Transverse colon (tissue), 4 donors: ENCODE data around the gene MTFP1. TPM values are rescaled to one million over a fixed set of nuclear protein-coding genes. Genes with fewer than 3 reads are reported as not detected.

Source experiments
- DNase-seq: peaks from one replicate; pipeline ENCODE4 v3.0.0-alpha.2; 2019
- H3K27ac ChIP-seq, 4 donors: fragments of 200-600 bp; sonication (generic); 2 replicates each; pipeline ENCODE4 v1.5.1; 2016 to 2018; ENCODE audit warnings: inconsistent platforms in 4 of 4
- H3K27me3 ChIP-seq: fragments of 200-600 bp; sonication (generic); 2 replicates; pipeline ENCODE4 v1.5.1; 2017; ENCODE audit warnings: inconsistent platforms
- H3K36me3 ChIP-seq, 4 donors: fragments of 200-600 bp; sonication (generic); 2 replicates each; pipeline ENCODE4 v1.5.1; 2017 to 2019; ENCODE audit warnings: inconsistent platforms in 4 of 4
- H3K4me1 ChIP-seq, 4 donors: fragments of 200-600 bp; sonication (generic); 2 replicates each; pipeline ENCODE4 v1.5.1; 2017 to 2020; ENCODE audit warnings: inconsistent platforms in 4 of 4
- H3K4me3 ChIP-seq, 4 donors: fragments of 200-600 bp; sonication (generic); 1 replicate in 1 of 4; 2 replicates in 3 of 4; pipeline versions ENCODE4 v1.5.1 to v1.6.1; 2017 to 2019; ENCODE audit warnings: inconsistent platforms in 4 of 4
- H3K9me3 ChIP-seq, 2 donors: fragments of 200-600 bp; sonication (generic); 2 replicates each; pipeline ENCODE4 v1.5.1; 2017 to 2019; ENCODE audit warnings: inconsistent platforms in 2 of 2
- CTCF ChIP-seq, 5 experiments: fragments of 200-600 bp in 3 of 5; fragments of 450-650 bp in 2 of 5; sonication (generic) in 3 of 5; IDR thresholded peaks; 1 replicate in 2 of 5; 2 replicates in 3 of 5; pipeline ENCODE4 v1.5.1; 2016 to 2017; ENCODE audit warnings: antibody characterized with exemption in 5 of 5, inconsistent platforms in 3 of 5, mild to moderate bottlenecking in 2 of 5, moderate library complexity in 1 of 5
- EP300 ChIP-seq: sonication (generic); formaldehyde crosslinking; IDR thresholded peaks from one replicate; pipeline ENCODE4 v1.6.1; 2017; ENCODE audit warnings: antibody characterized with exemption, low read depth
- POLR2A ChIP-seq: fragments of 450-650 bp; IDR thresholded peaks from one replicate; pipeline ENCODE4 v1.6.1; 2016; ENCODE audit warnings: antibody characterized with exemption, mild to moderate bottlenecking, moderate library complexity
- POLR2AphosphoS5 ChIP-seq, 3 donors: sonication (generic); formaldehyde crosslinking; IDR thresholded peaks; one replicate each; pipeline ENCODE4 v1.6.1; 2016; ENCODE audit warnings: antibody characterized with exemption in 3 of 3
- WGBS, 2 donors: methylation state at CpG; one replicate each; pipeline ENCODE4 v1.1.5; 2018; ENCODE audit warnings: low coverage in 1 of 2; 5-methylcytosine and 5-hydroxymethylcytosine counted together
- in situ Hi-C, 4 donors: fragments of 200-750 bp; cut with MboI; loops; one replicate each; pipeline versions ENCODE4 v1.15.0 to v1.15.1; 2017; ENCODE audit warnings: low sequenced_read_pairs in 3 of 4, low pct_ligation_motif_present in 1 of 4, low pct_unique_long_range_greater_than_20kb in 1 of 4
- intact Hi-C: fragments of 100-400 bp; cut with DNase I; formaldehyde crosslinking; loops from one replicate; pipeline ENCODE4 v1.15.1; 2023; ENCODE audit warnings: low total_unique reads
- total RNA-seq, 4 donors: library from RNA; depleted of rRNA; stranded (reverse); fragments of >200 nt; gene quantifications; one replicate each; pipeline ENCODE4 v1.1.0, GENCODE V29; 2016

The MTFP1 gene
- total RNA-seq, 4 donors from 2014 or later: 2.0 to 48.6 (median 21.4) TPM

GRCh38 chr22:30422481-30423300 is 2.9 kb upstream of the MTFP1 start:
- in situ Hi-C loops: no loop called here
- peak; percentile 71 to 84 (median 81) for TF ChIP-seq POLR2AphosphoS5 (IDR thresholded peaks at IDR 0.05)
- no peak for TF ChIP-seq EP300
- peak; percentile 17 for TF ChIP-seq POLR2A
- peak; percentile 78 for DNase-seq
- 46 to 48% methylated on average over 6 to 12 of the region's 18 CpGs for WGBS, 2 donors
- Histone ChIP-seq H3K27me3 (no peaks in the 10 kb centered on the region), H3K36me3 (no peaks in the 10 kb centered on the region), H3K4me3 (peak overlapping the region; percentile 54 to 70 (median 62)), H3K4me1 (peaks cover 22 to 62% (median 39%) of the 10 kb centered on the region in 4 donors), H3K27ac (peak overlapping the region; percentile 98 to 99 (median 98)), H3K9me3 (no peaks in the 10 kb centered on the region)
- intact Hi-C loops: no loop called here

DNA sequence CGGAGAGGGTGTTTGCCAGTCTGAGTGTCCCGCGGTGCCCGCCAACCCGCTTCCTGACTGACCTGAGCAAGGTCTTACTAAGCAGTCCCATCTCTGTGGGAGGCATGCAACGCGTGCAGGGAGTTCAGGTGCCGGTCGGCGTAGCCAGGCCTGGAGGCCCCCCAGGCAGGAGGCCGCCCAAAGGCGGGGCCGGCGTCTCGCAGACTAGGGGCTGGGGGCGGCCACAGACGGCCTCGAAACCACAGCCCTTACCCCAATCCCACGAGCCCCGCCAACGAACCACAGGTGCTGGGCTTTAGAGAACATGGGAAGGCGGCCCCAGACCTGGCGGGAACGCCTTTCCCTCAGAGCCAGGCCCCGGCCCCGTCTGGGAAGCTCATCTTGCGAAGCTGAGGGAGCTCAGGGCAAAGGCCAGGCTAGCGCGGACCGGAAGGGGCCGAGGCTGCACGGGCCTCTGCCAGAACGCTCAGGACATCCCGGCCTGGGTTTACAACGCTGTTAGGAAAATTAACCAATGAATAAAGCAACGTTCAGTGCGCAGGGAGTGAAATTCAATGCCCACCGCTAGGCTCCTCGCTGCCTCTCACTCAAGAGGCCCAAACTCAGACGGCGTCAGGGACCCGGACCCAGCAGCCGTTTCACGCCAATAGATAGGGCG is 2.1 kb upstream of the MTFP1 start:
- no peaks in the 10 kb centered on the region for H3K9me3 ChIP-seq
- peak overlapping the region; percentile 98 to 99 (median 98) for H3K27ac ChIP-seq
- H3K27me3 ChIP-seq: no peaks in the 10 kb centered on the region
- peak; percentile 56 for DNase-seq
- TF ChIP-seq CTCF (IDR thresholded peaks at IDR 0.05): peak in 1 of 5 experiments; percentile 9
- TF ChIP-seq POLR2AphosphoS5 (IDR thresholded peaks at IDR 0.05): peak; percentile 89 to 97 (median 95)
- no peak for TF ChIP-seq EP300
- TF ChIP-seq POLR2A: peak; percentile 94
- peaks cover 22 to 62% (median 39%) of the 10 kb centered on the region in 4 donors for H3K4me1 ChIP-seq
- no peaks in the 10 kb centered on the region for H3K36me3 ChIP-seq
- intact Hi-C loops (no loop called here), in situ Hi-C loops (no loop called here)
- H3K4me3 ChIP-seq: peak overlapping the region; percentile 54 to 70 (median 62)
- 0% methylated on average over 38 of the region's 45 CpGs; no CpG with 5 or more reads in 1 of the 2 donors for WGBS, 2 donors

DNA sequence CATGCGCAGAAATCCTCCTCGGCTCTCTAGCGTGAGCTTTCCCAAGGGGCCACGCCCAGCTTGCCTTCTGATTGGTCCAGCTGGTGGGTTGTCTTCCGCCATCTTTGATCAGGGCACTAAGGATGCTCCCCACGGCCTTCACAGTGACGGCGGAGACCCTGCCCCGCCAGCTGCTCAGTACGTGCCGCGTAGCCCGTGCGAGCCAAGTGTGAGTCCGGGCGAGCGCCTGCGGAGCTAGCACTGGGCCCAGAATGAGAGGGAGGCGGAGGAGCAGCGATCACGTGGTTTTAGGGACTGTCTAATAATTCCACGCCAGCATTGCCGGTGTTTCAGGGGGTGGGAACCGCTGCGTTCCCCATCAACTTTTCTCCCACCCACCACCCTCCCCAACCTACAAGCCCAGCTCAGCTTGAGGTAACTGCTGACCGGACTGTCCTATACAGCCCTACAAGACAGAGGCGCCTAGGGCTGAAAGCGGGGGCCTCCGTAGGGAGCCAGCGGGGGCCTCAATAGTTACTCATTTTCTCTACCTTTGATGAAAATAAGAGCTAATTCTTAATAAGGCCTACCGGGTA is 1.5 kb upstream of the MTFP1 start:
- no peaks in the 10 kb centered on the region for H3K36me3 ChIP-seq
- no peaks in the 10 kb centered on the region for H3K9me3 ChIP-seq
- peak overlapping the region; percentile 98 to 99 (median 98) for H3K27ac ChIP-seq
- intact Hi-C loops (no loop called here), in situ Hi-C loops (no loop called here)
- peak; percentile 99 for DNase-seq
- no peaks in the 10 kb centered on the region for H3K27me3 ChIP-seq
- TF ChIP-seq CTCF (IDR thresholded peaks at IDR 0.05) (no peak), POLR2A (peak; percentile 51), EP300 (peak; percentile 18), POLR2AphosphoS5 (IDR thresholded peaks at IDR 0.05) (peak; percentile 85 to 95 (median 93))
- WGBS, 2 donors: 0 to 1% methylated on average over 6 to 29 of the region's 31 CpGs
- peaks cover 22 to 57% (median 39%) of the 10 kb centered on the region in 4 donors for H3K4me1 ChIP-seq
- peak overlapping the region; percentile 54 to 70 (median 62) for H3K4me3 ChIP-seq

GRCh38 chr22:30424534-30425326 is 838 bp upstream of the MTFP1 start:
- DNase-seq: peak; percentile 23
- H3K27ac ChIP-seq: peak overlapping the region; percentile 98 to 99 (median 98)
- in situ Hi-C loops: no loop called here

More at GRCh38 chr22:30424534-30425326, 838 bp upstream of the MTFP1 start:
- no peaks in the 10 kb centered on the region for H3K36me3 ChIP-seq
- no peaks in the 10 kb centered on the region for H3K9me3 ChIP-seq
- TF ChIP-seq POLR2A (no peak), POLR2AphosphoS5 (IDR thresholded peaks at IDR 0.05) (no peak), EP300 (no peak), CTCF (IDR thresholded peaks at IDR 0.05) (peak in 1 of 5 experiments; percentile 31)
- peak overlapping the region; percentile 25 to 70 (median 66) for H3K4me3 ChIP-seq
- intact Hi-C loops: no loop called here
- 22 to 25% methylated on average over 16 to 19 of the region's 20 CpGs for WGBS, 2 donors
- no peaks in the 10 kb centered on the region for H3K27me3 ChIP-seq
- peaks cover 22 to 56% (median 39%) of the 10 kb centered on the region in 4 donors for H3K4me1 ChIP-seq
